IPS-15b (cell line): Measurements from ENCODE around the gene ADAMTSL1.
A peak's percentile ranks its signal among the peaks of the same experiment; 100 is the strongest.

Source experiments
- H3K27me3 ChIP-seq: one replicate; pipeline ENCODE4 v1.6.1; 2013; ENCODE audit warnings: low read length; ENCODE audit not compliant: control insufficient read depth, insufficient read depth
- H3K36me3 ChIP-seq: one replicate; pipeline ENCODE4 v1.6.1; 2013; ENCODE audit warnings: low read length; ENCODE audit not compliant: control insufficient read depth, insufficient read depth
- H3K4me1 ChIP-seq: one replicate; pipeline ENCODE4 v1.6.1; 2013; ENCODE audit warnings: mild to moderate bottlenecking, low read length; ENCODE audit not compliant: control insufficient read depth, insufficient read depth
- H3K4me3 ChIP-seq: one replicate; pipeline ENCODE4 v1.5.1; 2013; ENCODE audit warnings: low read depth, low read length
- H3K9ac ChIP-seq: one replicate; pipeline ENCODE4 v1.6.1; 2013; ENCODE audit warnings: low read depth, mild to moderate bottlenecking, low read length
- H3K9me3 ChIP-seq: one replicate; pipeline ENCODE4 v1.6.1; 2013; ENCODE audit warnings: mild to moderate bottlenecking, low read length; ENCODE audit not compliant: control insufficient read depth, insufficient read depth

The ADAMTSL1 gene

DNA sequence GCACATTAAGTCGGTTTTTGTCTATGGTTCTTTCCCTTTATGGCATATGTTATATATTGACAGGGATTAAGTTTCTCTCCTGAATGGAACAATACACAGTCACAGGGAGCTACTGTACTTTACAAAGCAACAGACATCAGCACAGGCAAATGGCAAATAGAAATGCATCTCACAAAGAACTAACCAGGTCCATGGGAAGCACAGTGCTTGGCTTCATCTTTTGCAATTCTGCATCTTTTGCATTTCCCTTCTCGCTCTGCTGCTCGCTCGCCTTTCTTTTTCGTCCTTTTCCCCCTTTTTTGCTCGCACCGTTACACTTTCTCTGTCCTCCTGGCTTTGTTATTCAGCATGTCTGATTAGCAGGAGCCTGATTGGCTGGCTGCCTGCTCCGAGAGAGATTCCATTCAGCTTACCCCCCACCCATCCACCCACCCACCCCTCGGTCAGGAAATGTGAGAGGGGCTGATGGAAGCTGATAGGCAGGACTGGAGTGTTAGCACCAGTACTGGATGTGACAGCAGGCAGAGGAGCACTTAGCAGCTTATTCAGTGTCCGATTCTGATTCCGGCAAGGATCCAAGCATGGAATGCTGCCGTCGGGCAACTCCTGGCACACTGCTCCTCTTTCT lies at the start of gene ADAMTSL1:
Gene ADAMTSL1 (plus strand): TSS at position 502 of the 628 bp plus-strand sequence. CDS start 80 bp downstream, at position 582.
- peak within 1 kb of the TSS; percentile 51 for H3K4me3 ChIP-seq
- H3K27me3 ChIP-seq: no peaks in the 10 kb centered on the region
- no peak within 1 kb of the TSS for H3K9ac ChIP-seq
- H3K4me1 ChIP-seq: peaks cover 17% of the 10 kb centered on the region
- no peaks in the 10 kb centered on the region for H3K9me3 ChIP-seq
- no peaks in the 10 kb centered on the region for H3K36me3 ChIP-seq

DNA sequence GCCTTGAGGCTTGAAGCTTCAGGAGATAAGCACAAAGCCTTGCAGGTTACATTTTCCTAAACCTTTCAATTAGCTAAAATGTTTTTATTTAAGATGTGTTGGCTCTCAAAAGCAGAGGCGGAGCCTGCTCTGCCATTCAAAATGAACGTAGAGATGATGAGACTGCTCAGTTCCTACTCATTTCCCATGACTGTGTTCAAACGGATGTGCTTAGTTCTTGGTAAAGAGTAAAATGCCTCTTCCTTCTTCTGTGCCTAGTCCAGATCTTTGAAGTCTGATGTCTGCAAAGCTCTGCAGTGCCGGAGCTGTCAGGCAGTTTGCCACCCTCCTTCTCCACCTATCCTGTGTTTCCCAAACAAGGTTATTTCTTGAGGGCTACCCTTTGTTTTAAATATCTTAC lies 46.3 kb upstream of the ADAMTSL1 start:
- Histone ChIP-seq H3K36me3 (no peaks in the 10 kb centered on the region), H3K9ac (no peak overlapping the region), H3K4me1 (no peaks in the 10 kb centered on the region), H3K4me3 (no peak overlapping the region), H3K9me3 (no peaks in the 10 kb centered on the region), H3K27me3 (no peaks in the 10 kb centered on the region)

GRCh38 chr9:18428661-18429060 lies 45.3 kb upstream of the ADAMTSL1 start:
- no peak overlapping the region for H3K9ac ChIP-seq
- H3K36me3 ChIP-seq: no peaks in the 10 kb centered on the region
- no peaks in the 10 kb centered on the region for H3K9me3 ChIP-seq
- H3K4me1 ChIP-seq: no peaks in the 10 kb centered on the region
- H3K4me3 ChIP-seq: no peak overlapping the region
- no peaks in the 10 kb centered on the region for H3K27me3 ChIP-seq

GRCh38 chr9:18429070-18429469 lies 44.9 kb upstream of the ADAMTSL1 start:
- H3K9ac ChIP-seq: no peak overlapping the region
- no peaks in the 10 kb centered on the region for H3K9me3 ChIP-seq
- H3K27me3 ChIP-seq: no peaks in the 10 kb centered on the region
- H3K36me3 ChIP-seq: no peaks in the 10 kb centered on the region
- no peak overlapping the region for H3K4me3 ChIP-seq
- no peaks in the 10 kb centered on the region for H3K4me1 ChIP-seq

DNA sequence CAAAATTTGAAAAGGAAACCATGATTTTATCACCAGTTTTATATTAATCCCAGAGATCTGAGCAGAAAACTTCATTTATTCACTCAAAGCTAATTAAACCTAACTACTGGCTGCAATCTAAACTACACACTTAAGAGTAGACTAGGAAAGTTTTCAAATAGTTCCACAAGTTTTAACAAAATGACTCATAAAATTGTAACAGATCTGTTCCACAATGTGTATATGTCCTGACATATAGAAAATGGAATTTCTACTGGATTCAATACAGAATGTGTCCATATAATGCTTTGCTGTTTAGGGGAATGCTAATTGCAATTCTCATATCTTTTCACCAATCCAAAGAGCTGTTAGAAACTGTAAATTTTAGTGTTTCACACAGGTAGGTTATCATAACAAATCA lies 40.3 kb upstream of the ADAMTSL1 start:
- Histone ChIP-seq H3K27me3 (peaks cover 2% of the 10 kb centered on the region), H3K4me3 (no peak overlapping the region), H3K9me3 (no peaks in the 10 kb centered on the region), H3K36me3 (no peaks in the 10 kb centered on the region), H3K9ac (no peak overlapping the region), H3K4me1 (peaks cover 5% of the 10 kb centered on the region)

GRCh38 chr9:18437315-18438201 lies 36.4 kb upstream of the ADAMTSL1 start:
- no peaks in the 10 kb centered on the region for H3K9me3 ChIP-seq
- H3K4me1 ChIP-seq: peaks cover 5% of the 10 kb centered on the region
- no peaks in the 10 kb centered on the region for H3K36me3 ChIP-seq
- peaks cover 8% of the 10 kb centered on the region for H3K27me3 ChIP-seq
- no peak overlapping the region for H3K9ac ChIP-seq
- no peak overlapping the region for H3K4me3 ChIP-seq

GRCh38 chr9:18438300-18438925 lies 35.5 kb upstream of the ADAMTSL1 start:
- no peak overlapping the region for H3K9ac ChIP-seq
- no peaks in the 10 kb centered on the region for H3K36me3 ChIP-seq
- peaks cover 8% of the 10 kb centered on the region for H3K27me3 ChIP-seq
- H3K9me3 ChIP-seq: no peaks in the 10 kb centered on the region
- peaks cover 5% of the 10 kb centered on the region for H3K4me1 ChIP-seq
- H3K4me3 ChIP-seq: peak overlapping the region; percentile 36

DNA sequence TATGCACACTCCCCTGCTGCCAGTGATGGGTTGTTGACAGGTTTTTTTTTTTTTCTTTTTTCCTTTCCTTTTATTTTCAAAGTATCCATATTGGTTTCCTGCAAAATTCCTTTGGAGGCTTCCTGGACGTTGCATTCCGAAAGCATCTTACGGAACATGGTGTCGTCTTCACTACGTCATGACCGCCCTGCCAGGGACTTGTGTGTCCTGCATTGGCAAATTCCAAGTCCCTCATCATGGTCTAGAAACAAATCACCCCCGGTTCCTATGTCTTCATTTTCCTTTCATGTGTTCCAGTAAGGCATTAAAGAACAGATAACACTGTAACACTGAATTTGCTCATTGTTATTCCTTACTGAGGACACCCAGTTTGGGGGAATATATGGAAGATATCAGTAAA lies 35.0 kb upstream of the ADAMTSL1 start:
- Histone ChIP-seq H3K36me3 (no peaks in the 10 kb centered on the region), H3K4me3 (peak overlapping the region; percentile 36)

DNA sequence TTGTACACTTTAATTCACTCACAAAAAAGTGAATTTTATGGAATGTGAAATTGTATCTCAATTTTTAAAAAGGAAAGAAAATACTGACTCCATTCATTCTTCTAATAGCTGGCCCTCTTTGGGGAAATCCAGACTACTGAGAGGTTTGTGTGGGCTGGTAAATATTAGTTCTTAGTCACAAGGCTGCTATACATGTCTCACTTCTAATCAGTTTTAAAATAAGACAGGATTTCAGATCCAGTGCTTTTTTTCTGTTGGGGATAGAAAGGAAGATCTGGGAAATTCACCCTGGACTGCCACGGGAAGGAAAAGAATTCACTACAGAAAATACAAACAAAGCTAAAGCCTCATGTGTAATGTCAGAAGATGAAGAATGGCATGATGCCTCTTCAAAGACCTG lies 32.7 kb upstream of the ADAMTSL1 start:
- H3K9ac ChIP-seq: no peak overlapping the region
- H3K27me3 ChIP-seq: peaks cover 8% of the 10 kb centered on the region
- H3K36me3 ChIP-seq: no peaks in the 10 kb centered on the region
- H3K9me3 ChIP-seq: no peaks in the 10 kb centered on the region
- H3K4me3 ChIP-seq: no peak overlapping the region
- peaks cover 5% of the 10 kb centered on the region for H3K4me1 ChIP-seq

More for the DNA sequence above, 35.0 kb upstream of the ADAMTSL1 start:
- Histone ChIP-seq H3K9ac (no peak overlapping the region), H3K27me3 (peaks cover 8% of the 10 kb centered on the region), H3K9me3 (no peaks in the 10 kb centered on the region), H3K4me1 (peaks cover 5% of the 10 kb centered on the region)

- no peak overlapping the region for H3K9ac ChIP-seq
- no peak overlapping the region for H3K4me3 ChIP-seq
- no peaks in the 10 kb centered on the region for H3K9me3 ChIP-seq
- H3K4me1 ChIP-seq: peaks cover 3% of the 10 kb centered on the region
- peaks cover 6% of the 10 kb centered on the region for H3K27me3 ChIP-seq
- H3K36me3 ChIP-seq: no peaks in the 10 kb centered on the region
Observed at GRCh38 chr9:18442629-18443491, 31.1 kb upstream of the ADAMTSL1 start.

DNA sequence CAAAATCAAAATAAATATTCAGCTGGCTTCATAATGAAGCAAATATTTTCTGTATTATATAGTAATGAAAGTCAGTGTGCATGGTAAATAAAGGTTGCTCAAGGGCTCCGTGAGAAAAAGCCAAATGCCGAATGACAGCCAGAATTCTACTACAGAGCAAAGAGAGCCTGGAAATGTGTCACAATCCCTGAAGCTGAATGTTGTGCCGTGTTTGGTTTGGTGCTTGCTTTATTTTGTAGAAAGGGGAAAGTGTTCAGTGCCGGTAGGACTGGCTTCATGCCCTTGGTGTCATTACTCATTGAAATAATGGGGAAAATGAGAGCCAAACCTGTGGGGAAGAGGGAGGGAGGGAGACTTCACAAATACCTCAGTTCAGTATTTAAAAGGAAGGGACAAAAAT lies 26.8 kb upstream of the ADAMTSL1 start:
- no peaks in the 10 kb centered on the region for H3K9me3 ChIP-seq
- H3K27me3 ChIP-seq: no peaks in the 10 kb centered on the region
- H3K4me3 ChIP-seq: no peak overlapping the region
- H3K4me1 ChIP-seq: no peaks in the 10 kb centered on the region
- no peaks in the 10 kb centered on the region for H3K36me3 ChIP-seq
- H3K9ac ChIP-seq: no peak overlapping the region
